Endothelial cell of umbilical vein (primary cell): ENCODE data around the gene ABCF2. TPM values are rescaled to one million over a fixed set of nuclear protein-coding genes. Genes with fewer than 3 reads are reported as not detected.

ENCODE experiments used
- BruUV-seq: library from RNA; stranded (reverse); fragments of 400-500 nt; replicated peaks from 2 replicates; lab custom pipeline; 2021; lab: Mats Ljungman, UMichigan
- CTCF ChIA-PET: fragments of 300-600, 350-600 bp; sonication (Branson Sonifier 250); formaldehyde crosslinking; loops from one replicate; lab custom pipeline; 2021; ENCODE audit warnings: antibody characterized with exemption, inconsistent platforms; lab: Charles Lee
- POLR2A ChIA-PET: fragments of 300-600, 350-600 bp; sonication (Branson Sonifier 250); formaldehyde crosslinking; loops from one replicate; lab custom pipeline; 2021; ENCODE audit warnings: antibody characterized with exemption, inconsistent platforms; lab: Charles Lee
- DNase-seq: peaks from one replicate; pipeline ENCODE4 v3.0.0-alpha.2; 2011; ENCODE audit warnings: low read depth, low spot score
- FAIRE-seq: peaks from 2 replicates; lab custom pipeline; 2011; peaks lifted over from hg19 to GRCh38; lab: Jason Lieb, UNC
- H2AFZ ChIP-seq: 2 replicates; pipeline ENCODE4 v1.6.0; 2012; ENCODE audit warnings: low read depth, low read length, control low read depth, inconsistent platforms
- H3K27ac ChIP-seq: 2 replicates; pipeline ENCODE4 v1.5.1; 2011; ENCODE audit warnings: low read depth, mild to moderate bottlenecking, control low read depth, low read length, moderate library complexity; ENCODE audit not compliant: insufficient read depth
- H3K27me3 ChIP-seq, 2 experiments: 2 replicates each; pipeline versions ENCODE4 v1.6.0 to v1.6.1; 2011; ENCODE audit warnings: low read length in 2 of 2, mixed read lengths in 1 of 2; ENCODE audit not compliant: control insufficient read depth in 2 of 2, insufficient read depth in 2 of 2
- H3K36me3 ChIP-seq, 2 experiments: 2 replicates in 1 of 2; 3 replicates in 1 of 2; pipeline ENCODE4 v1.5.1; 2011; ENCODE audit warnings: low read length in 2 of 2, mild to moderate bottlenecking in 1 of 2, moderate library complexity in 1 of 2; ENCODE audit not compliant: control insufficient read depth in 2 of 2, insufficient read depth in 2 of 2; ENCODE audit errors: extremely low read depth in 1 of 2
- H3K4me1 ChIP-seq: 3 replicates; pipeline ENCODE4 v1.5.1; 2011; ENCODE audit warnings: mild to moderate bottlenecking, low read length; ENCODE audit not compliant: control insufficient read depth, insufficient read depth; ENCODE audit errors: extremely low read depth
- H3K4me2 ChIP-seq: 2 replicates; pipeline ENCODE4 v1.6.1; 2011; ENCODE audit warnings: low read length, control low read depth, mixed read lengths; ENCODE audit not compliant: insufficient read depth
- H3K4me3 ChIP-seq, 3 experiments: fragments of 200-600 bp in 1 of 3; sonication (generic), shearing (Covaris generic) in 1 of 3; replicated peaks in 1 of 3; 2 replicates each; pipeline ENCODE4 v1.5.1; 2011 to 2016; ENCODE audit warnings: control low read depth in 3 of 3, low read length in 3 of 3, mild to moderate bottlenecking in 2 of 3, inconsistent platforms in 1 of 3, low read depth in 1 of 3, moderate library complexity in 1 of 3; ENCODE audit not compliant: insufficient read depth in 1 of 3
- H3K79me2 ChIP-seq: 2 replicates; pipeline ENCODE4 v1.6.0; 2012; ENCODE audit warnings: low read length, inconsistent platforms; ENCODE audit not compliant: control insufficient read depth, insufficient read depth
- H3K9ac ChIP-seq: replicated peaks from 2 replicates; pipeline ENCODE3; 2011; ENCODE audit warnings: low read length, control low read depth; ENCODE audit not compliant: insufficient read depth; ENCODE audit errors: extremely low read depth
- H3K9me1 ChIP-seq: replicated peaks from 3 replicates; pipeline ENCODE4 v1.6.0; 2011; ENCODE audit warnings: mild to moderate bottlenecking, low read length; ENCODE audit not compliant: control insufficient read depth, insufficient read depth; ENCODE audit errors: extremely low read depth
- H3K9me3 ChIP-seq: replicated peaks from 2 replicates; pipeline ENCODE4 v1.5.1; 2012; ENCODE audit warnings: low read length, inconsistent platforms; ENCODE audit not compliant: control insufficient read depth, insufficient read depth
- H4K20me1 ChIP-seq: replicated peaks from 2 replicates; pipeline ENCODE3; 2011; ENCODE audit warnings: mild to moderate bottlenecking, low read length; ENCODE audit not compliant: control insufficient read depth, insufficient read depth; ENCODE audit errors: extremely low read depth
- EZH2 ChIP-seq: IDR thresholded peaks from 2 replicates; pipeline ENCODE4 v1.6.1; 2012; ENCODE audit warnings: borderline replicate concordance, low read depth, mild to moderate bottlenecking, moderate library complexity, low read length, inconsistent platforms; ENCODE audit not compliant: severe bottlenecking
- FOS ChIP-seq: IDR thresholded peaks from 2 replicates; pipeline ENCODE4 v1.6.1; 2011; ENCODE audit warnings: mild to moderate bottlenecking, low read length, moderate library complexity, borderline replicate concordance; ENCODE audit not compliant: insufficient read depth
- GATA2 ChIP-seq: IDR thresholded peaks from 2 replicates; pipeline ENCODE4 v1.7.0; 2011; ENCODE audit warnings: low read depth, mild to moderate bottlenecking, moderate library complexity, mixed read lengths, low read length; ENCODE audit not compliant: insufficient read length, insufficient read depth
- JUN ChIP-seq: IDR thresholded peaks from 2 replicates; pipeline ENCODE4 v1.6.1; 2011; ENCODE audit warnings: borderline replicate concordance, low read depth; ENCODE audit not compliant: insufficient read length, insufficient read depth
- MYC ChIP-seq: IDR thresholded peaks from one replicate; pipeline ENCODE4 v1.6.1; 2011; ENCODE audit warnings: mild to moderate bottlenecking, low read depth, low read length
- POLR2A ChIP-seq: IDR thresholded peaks from 2 replicates; pipeline ENCODE4 v1.6.1; 2012; ENCODE audit warnings: low read depth, mild to moderate bottlenecking, control low read depth, low read length
- POLR2AphosphoS5 ChIP-seq: IDR thresholded peaks from 2 replicates; pipeline ENCODE4 v1.6.1; 2012; ENCODE audit warnings: low read depth, mild to moderate bottlenecking, control low read depth, low read length, moderate library complexity; ENCODE audit not compliant: insufficient read depth
- dilution Hi-C: fragments of 300-500 bp; cut with MboI; formaldehyde crosslinking; loops from one replicate; pipeline ENCODE4 v1.15.0; 2019; ENCODE audit warnings: low sequenced_read_pairs; ENCODE audit not compliant: extremely low pct_ligation_motif_present
- intact Hi-C: fragments of 100-400 bp; cut with micrococcal nuclease; formaldehyde crosslinking; loops from one replicate; pipeline ENCODE4 v1.10.0; 2022
- polyA plus RNA-seq, 4 experiments: library from polyadenylated mRNA; depleted of rRNA in 3 of 4; stranded (reverse) in 3 of 4; unstranded in 1 of 4; fragments of >200 nt; gene quantifications; 2 replicates each; pipeline versions ENCODE4 v1.2.1 to v1.2.3, GENCODE V29; 2011 to 2012; ENCODE audit warnings: missing spikeins in 1 of 4
- total RNA-seq: library from RNA; stranded (reverse); gene quantifications from 2 replicates; pipeline ENCODE4 v1.2.3, GENCODE V29; 2021
- TF ChIP-seq, protein P1 (sequence below): IDR thresholded peaks from 2 replicates; pipeline ENCODE4 v1.6.1; 2011; ENCODE audit not compliant: insufficient read depth, insufficient read length
- TF ChIP-seq, protein P2 (sequence below), 2 donors: IDR thresholded peaks; 1 replicate in 1 of 2; 2 replicates in 1 of 2; pipeline ENCODE4 v1.5.1; 2011; ENCODE audit warnings: low read length in 2 of 2, mild to moderate bottlenecking in 2 of 2, moderate library complexity in 2 of 2, control low read depth in 1 of 2, inconsistent platforms in 1 of 2, low read depth in 1 of 2; ENCODE audit not compliant: insufficient read depth in 1 of 2; ENCODE audit errors: extremely low read depth in 1 of 2

The ABCF2 gene
- total and polyA plus RNA-seq, 2 donors (not counting 3 experiments of a cell fraction or from before 2014, with no cell fraction given), result 45.3 to 61.6 TPM

DNA sequence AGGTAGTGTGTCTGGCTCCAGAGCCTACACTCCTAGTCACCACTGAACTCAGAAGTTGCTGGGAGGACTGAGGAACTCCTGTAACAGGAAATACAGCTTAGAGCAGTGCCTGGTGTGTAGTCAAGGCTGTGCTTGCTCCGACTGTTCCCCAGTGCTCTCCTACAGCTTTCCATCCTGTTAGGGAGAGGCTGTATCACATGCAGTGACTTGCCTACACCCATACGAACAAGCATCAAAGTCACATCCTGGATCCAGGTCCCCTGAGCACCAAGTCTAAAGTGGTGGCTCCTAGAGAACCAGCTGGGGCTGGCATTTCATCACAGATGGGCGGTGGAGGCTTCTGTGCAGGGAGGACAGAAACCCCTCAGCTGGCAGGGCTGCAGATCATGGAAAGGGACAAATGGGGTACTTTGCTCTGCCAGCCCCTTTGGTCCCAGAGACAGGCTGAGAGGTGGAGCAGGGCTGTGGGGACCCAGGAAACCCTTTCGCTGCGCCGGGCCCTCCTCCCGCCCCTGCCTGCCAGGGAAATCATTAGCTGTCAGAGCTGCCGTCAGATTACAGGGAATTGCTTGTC, 47.6 kb downstream of the ABCF2 start:
- Histone ChIP-seq H3K4me1 (no peaks in the 10 kb centered on the region), H3K9ac (no peak overlapping the region), H3K9me3 (no peaks in the 10 kb centered on the region), H3K36me3 (no peaks in the 10 kb centered on the region), H3K4me2 (no peak overlapping the region), H3K27ac (no peak overlapping the region), H3K4me3 (no peak overlapping the region), H3K79me2 (no peaks in the 10 kb centered on the region), H2AFZ (no peak overlapping the region), H3K9me1 (no peaks in the 10 kb centered on the region), H3K27me3 (peaks cover 3 to 10% of the 10 kb centered on the region in 2 experiments), H4K20me1 (no peaks in the 10 kb centered on the region)
- CTCF ChIA-PET, result interaction anchor here (0.9 to 1.6 kb wide), 3 partner anchors 10 to 55 kb away, joined by 4 to 5 read pairs (median 4); partner anchors contain the start of gene GBX1
- no peak for TF ChIP-seq JUN
- no peak for TF ChIP-seq GATA2
- no peak for TF ChIP-seq EZH2
- TF ChIP-seq FOS, result no peak
- TF ChIP-seq, protein P1, sequence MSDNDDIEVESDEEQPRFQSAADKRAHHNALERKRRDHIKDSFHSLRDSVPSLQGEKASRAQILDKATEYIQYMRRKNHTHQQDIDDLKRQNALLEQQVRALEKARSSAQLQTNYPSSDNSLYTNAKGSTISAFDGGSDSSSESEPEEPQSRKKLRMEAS, result no peak
- TF ChIP-seq POLR2AphosphoS5, result no peak
- no peak for TF ChIP-seq MYC
- no peak for TF ChIP-seq POLR2A
- TF ChIP-seq, protein P2, sequence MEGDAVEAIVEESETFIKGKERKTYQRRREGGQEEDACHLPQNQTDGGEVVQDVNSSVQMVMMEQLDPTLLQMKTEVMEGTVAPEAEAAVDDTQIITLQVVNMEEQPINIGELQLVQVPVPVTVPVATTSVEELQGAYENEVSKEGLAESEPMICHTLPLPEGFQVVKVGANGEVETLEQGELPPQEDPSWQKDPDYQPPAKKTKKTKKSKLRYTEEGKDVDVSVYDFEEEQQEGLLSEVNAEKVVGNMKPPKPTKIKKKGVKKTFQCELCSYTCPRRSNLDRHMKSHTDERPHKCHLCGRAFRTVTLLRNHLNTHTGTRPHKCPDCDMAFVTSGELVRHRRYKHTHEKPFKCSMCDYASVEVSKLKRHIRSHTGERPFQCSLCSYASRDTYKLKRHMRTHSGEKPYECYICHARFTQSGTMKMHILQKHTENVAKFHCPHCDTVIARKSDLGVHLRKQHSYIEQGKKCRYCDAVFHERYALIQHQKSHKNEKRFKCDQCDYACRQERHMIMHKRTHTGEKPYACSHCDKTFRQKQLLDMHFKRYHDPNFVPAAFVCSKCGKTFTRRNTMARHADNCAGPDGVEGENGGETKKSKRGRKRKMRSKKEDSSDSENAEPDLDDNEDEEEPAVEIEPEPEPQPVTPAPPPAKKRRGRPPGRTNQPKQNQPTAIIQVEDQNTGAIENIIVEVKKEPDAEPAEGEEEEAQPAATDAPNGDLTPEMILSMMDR (IDR thresholded peaks at IDR 0.05; ENCODE audit: extremely low read depth in 1 of 2, insufficient read depth in 1 of 2, low read depth in 1 of 2, low read length in 2 of 2), result no peak
- dilution Hi-C loops (no loop called here), intact Hi-C loops (no loop called here)
- FAIRE-seq, result no peak
- DNase-seq, result no peak
- BruUV-seq, result no TSS peak
- POLR2A ChIA-PET, result no interaction called here
